IMR-90 (cell line): ENCODE results near the gene UBASH3B. TPM values are rescaled to one million over a fixed set of nuclear protein-coding genes. Genes with fewer than 3 reads are reported as not detected.

Source experiments
- ATAC-seq: fragments of 200-7000 bp; cut with Tn5 transposase; 2 replicates; pipeline ENCODE4 v1.9.1; 2020; ENCODE audit warnings: low read depth, mild to moderate bottlenecking, moderate library complexity
- BruUV-seq: library from RNA; stranded (reverse); fragments of 400-500 nt; replicated peaks from 2 replicates; lab custom pipeline; 2021; lab: Mats Ljungman, UMichigan
- CTCF ChIA-PET: fragments of 300-600 bp; formaldehyde crosslinking; extraction: SDS; loops from one replicate; lab custom pipeline; 2021; ENCODE audit warnings: antibody characterized with exemption; lab: Yijun Ruan, JAX
- POLR2A ChIA-PET: fragments of 300-600 bp; sonication (Branson Sonifier 250); formaldehyde crosslinking; loops from one replicate; lab custom pipeline; 2022; ENCODE audit warnings: antibody characterized with exemption; ENCODE audit not compliant: unreplicated experiment; lab: Charles Lee
- DNase-seq: peaks from one replicate; pipeline ENCODE4 v3.0.0; 2013
- H2AFZ ChIP-seq: replicated peaks from 2 replicates; pipeline ENCODE3; 2013; ENCODE audit warnings: low read length, mild to moderate bottlenecking; ENCODE audit not compliant: poor library complexity
- H2AK5ac ChIP-seq: 2 replicates; pipeline ENCODE4 v1.6.1; 2013; ENCODE audit warnings: low read depth, low read length, inconsistent platforms
- H2AK9ac ChIP-seq: replicated peaks from 2 replicates; pipeline ENCODE3; 2013; ENCODE audit warnings: mild to moderate bottlenecking, low read depth, low read length, moderate library complexity; ENCODE audit not compliant: poor library complexity
- H2BK120ac ChIP-seq: 2 replicates; pipeline ENCODE4 v1.6.1; 2013; ENCODE audit warnings: low read depth, low read length, inconsistent platforms
- H2BK15ac ChIP-seq: 3 replicates; pipeline ENCODE4 v1.6.1; 2013; ENCODE audit warnings: low read depth, low read length, inconsistent platforms
- H2BK20ac ChIP-seq: 2 replicates; pipeline ENCODE4 v1.6.1; 2013; ENCODE audit warnings: low read depth, mild to moderate bottlenecking, inconsistent platforms, low read length, moderate library complexity
- H2BK5ac ChIP-seq: 2 replicates; pipeline ENCODE4 v1.6.1; 2013; ENCODE audit warnings: mild to moderate bottlenecking, low read depth, low read length, inconsistent platforms; ENCODE audit not compliant: poor library complexity, severe bottlenecking
- H3K14ac ChIP-seq: replicated peaks from 2 replicates; pipeline ENCODE4 v1.6.1; 2013; ENCODE audit warnings: low read depth, low read length, inconsistent platforms
- H3K18ac ChIP-seq: 2 replicates; pipeline ENCODE4 v1.6.1; 2013; ENCODE audit warnings: low read depth, low read length, control low read depth
- H3K23ac ChIP-seq: 2 replicates; pipeline ENCODE4 v1.6.1; 2013; ENCODE audit warnings: low read depth, low read length, inconsistent platforms
- H3K27ac ChIP-seq: 2 replicates; pipeline ENCODE4 v1.5.1; 2013; ENCODE audit warnings: mild to moderate bottlenecking, control low read depth, low read length; ENCODE audit not compliant: insufficient read depth
- H3K27me3 ChIP-seq: 2 replicates; pipeline ENCODE4 v1.6.1; 2013; ENCODE audit warnings: low read length; ENCODE audit not compliant: control insufficient read depth, insufficient read depth
- H3K36me3 ChIP-seq: 2 replicates; pipeline ENCODE4 v1.6.1; 2013; ENCODE audit warnings: low read length, mixed read lengths; ENCODE audit not compliant: control insufficient read depth, insufficient read depth
- H3K4ac ChIP-seq: 2 replicates; pipeline ENCODE4 v1.6.1; 2013; ENCODE audit warnings: low read depth, low read length, inconsistent platforms
- H3K4me1 ChIP-seq: 2 replicates; pipeline ENCODE4 v1.6.1; 2013; ENCODE audit warnings: low read length, mixed read lengths; ENCODE audit not compliant: control insufficient read depth, insufficient read depth
- H3K4me2 ChIP-seq: 2 replicates; pipeline ENCODE4 v1.6.1; 2013; ENCODE audit warnings: low read depth, mild to moderate bottlenecking, control low read depth, low read length, moderate library complexity
- H3K4me3 ChIP-seq: 2 replicates; pipeline ENCODE4 v1.5.1; 2013; ENCODE audit warnings: low read depth, mild to moderate bottlenecking, control low read depth, low read length, moderate library complexity; ENCODE audit not compliant: insufficient read depth
- H3K56ac ChIP-seq: 2 replicates; pipeline ENCODE4 v1.6.1; 2013; ENCODE audit warnings: low read length, inconsistent platforms; ENCODE audit not compliant: insufficient read depth; ENCODE audit errors: extremely low read depth
- H3K79me1 ChIP-seq, 2 experiments: 2 replicates each; pipeline ENCODE4 v1.6.1; 2013; ENCODE audit warnings: low read length in 2 of 2, inconsistent platforms in 1 of 2, low read depth in 1 of 2
- H3K9ac ChIP-seq: 2 replicates; pipeline ENCODE4 v1.6.1; 2013; ENCODE audit warnings: low read depth, low read length, control low read depth
- H3K9me1 ChIP-seq: 2 replicates; pipeline ENCODE4 v1.6.1; 2013; ENCODE audit warnings: low read length, inconsistent platforms; ENCODE audit not compliant: insufficient read depth
- H3K9me3 ChIP-seq: 2 replicates; pipeline ENCODE4 v1.6.1; 2013; ENCODE audit warnings: low read length; ENCODE audit not compliant: control insufficient read depth, insufficient read depth
- H4K20me1 ChIP-seq: 2 replicates; pipeline ENCODE4 v1.6.1; 2013; ENCODE audit warnings: low read length, inconsistent platforms; ENCODE audit not compliant: insufficient read depth
- H4K5ac ChIP-seq: 2 replicates; pipeline ENCODE4 v1.6.1; 2013; ENCODE audit warnings: mild to moderate bottlenecking, low read depth, low read length, control low read depth
- H4K8ac ChIP-seq, 2 experiments: 2 replicates each; pipeline ENCODE4 v1.6.1; 2013; ENCODE audit warnings: low read depth in 2 of 2, low read length in 2 of 2, control low read depth in 1 of 2, inconsistent platforms in 1 of 2
- H4K91ac ChIP-seq: 2 replicates; pipeline ENCODE4 v1.6.1; 2013; ENCODE audit warnings: low read depth, low read length, inconsistent platforms; ENCODE audit not compliant: insufficient read depth
- BHLHE40 ChIP-seq: fragments of 150-350 bp; IDR thresholded peaks from 2 replicates; pipeline ENCODE4 v1.6.1; 2016; ENCODE audit warnings: mild to moderate bottlenecking, low read depth, low read length
- POLR2A ChIP-seq: IDR thresholded peaks from 2 replicates; pipeline ENCODE4 v1.6.1; 2012; ENCODE audit warnings: mild to moderate bottlenecking, low read depth, low read length
- RAD21 ChIP-seq: IDR thresholded peaks from 2 replicates; pipeline ENCODE4 v1.6.1; 2012; ENCODE audit warnings: low read length, improper control_type of control experiment
- RFX5 ChIP-seq: IDR thresholded peaks from 2 replicates; pipeline ENCODE4 v1.8.0; 2012; ENCODE audit warnings: low read depth, mild to moderate bottlenecking, low read length, moderate library complexity
- WGBS, 2 experiments: methylation state at CpG; one replicate each; pipeline versions ENCODE4 v1.1.5 to v1.1.7; 2013; ENCODE audit warnings: missing lambda C conversion rate in 2 of 2; ENCODE audit not compliant: insufficient read length in 1 of 2; ENCODE audit errors: extremely low coverage in 2 of 2; 5-methylcytosine and 5-hydroxymethylcytosine counted together
- dilution Hi-C: fragments of 300-500 bp; cut with HindIII; formaldehyde crosslinking; loops from one replicate; pipeline ENCODE4 v1.14.3; 2018; ENCODE audit warnings: low sequenced_read_pairs; ENCODE audit not compliant: unreplicated experiment
- in situ Hi-C: fragments of 300-500 bp; cut with MboI; formaldehyde crosslinking; loops from 3 replicates; pipeline ENCODE4 v1.14.3; 2019; ENCODE audit warnings: low sequenced_read_pairs, inconsistent platforms, mixed read lengths
- intact Hi-C: fragments of 100-400 bp; cut with micrococcal nuclease; formaldehyde crosslinking; loops from 2 replicates; pipeline ENCODE4 v1.10.0; 2022
- polyA plus RNA-seq, 3 experiments: library from polyadenylated mRNA; depleted of rRNA; stranded (reverse); fragments of >200 nt; gene quantifications; 2 replicates each; pipeline ENCODE4 v1.2.3, GENCODE V29; 2012; ENCODE audit warnings: low replicate concordance in 1 of 3
- total RNA-seq: library from RNA; depleted of rRNA; stranded (reverse); fragments of >200 nt; gene quantifications from 2 replicates; pipeline ENCODE4 v1.2.3, GENCODE V29; 2012
- TF ChIP-seq, protein P1 (sequence below): fragments of 150-350 bp; IDR thresholded peaks from 2 replicates; pipeline ENCODE4 v1.6.1; 2016; ENCODE audit warnings: low read depth, mild to moderate bottlenecking, low read length, moderate library complexity, borderline replicate concordance
- TF ChIP-seq, protein P2 (sequence below): conservative IDR thresholded peaks from 2 replicates; pipeline ENCODE4 v1.5.1; 2012; ENCODE audit warnings: mild to moderate bottlenecking, low read depth, low read length, improper control_type of control experiment

Gene UBASH3B
- total and polyA plus RNA-seq, 2 of the 4 experiments (the other 2 are of a cell fraction): 27.2 to 48.0 TPM

- H2BK20ac ChIP-seq: no peak overlapping the region
- ChIA-PET POLR2A (no interaction called here), CTCF (interaction anchor here (0.7 to 2.9 kb wide), 10 partner anchors 24 to 151 kb away, joined by 3 to 28 read pairs (median 4); no protein-coding TSS in a partner anchor)
- no peak overlapping the region for H3K14ac ChIP-seq
- no peak overlapping the region for H3K4me3 ChIP-seq
- no peak overlapping the region for H2AFZ ChIP-seq
- H2AK9ac ChIP-seq: no peak overlapping the region
- peaks cover 6 to 13% of the 10 kb centered on the region in 2 experiments; a peak in 3 of 4 replicates for H3K79me1 ChIP-seq
- H2AK5ac ChIP-seq: peak overlapping the region; percentile 11; the same call in 1 of the 2 replicates
- H4K5ac ChIP-seq: no peak overlapping the region
- no peak overlapping the region for H3K56ac ChIP-seq
- H2BK15ac ChIP-seq: no peak overlapping the region
- H4K8ac ChIP-seq: no peak overlapping the region
- no peak overlapping the region for H3K18ac ChIP-seq
- DNase-seq (no peak), ATAC-seq (no peak)
- peaks cover 10% of the 10 kb centered on the region for H3K4me1 ChIP-seq
- BruUV-seq: no TSS peak
- H3K27me3 ChIP-seq: no peaks in the 10 kb centered on the region
- peaks cover 7% of the 10 kb centered on the region for H3K9me1 ChIP-seq
- H3K23ac ChIP-seq: 0 out of 2 replicates have a peak overlapping the region, but pooled peaks have one; percentile 57
- H2BK120ac ChIP-seq: no peak overlapping the region
- 90% methylated on average over 2 of the region's 10 CpGs; no CpG with 5 or more reads in 1 of the 2 experiments for WGBS, 2 experiments
- peaks cover 19% of the 10 kb centered on the region for H3K36me3 ChIP-seq
- H3K27ac ChIP-seq: no peak overlapping the region
- no peak overlapping the region for H3K4me2 ChIP-seq
- intact Hi-C loops (loop anchor here (5.0 kb wide), 2 partner anchors 72 to 73 kb away; no protein-coding TSS in a partner anchor), in situ Hi-C loops (loop anchor here (5.0 kb wide), 1 partner anchor 148 kb away; no protein-coding TSS in a partner anchor), dilution Hi-C loops (no loop called here)
- TF ChIP-seq POLR2A (no peak), RFX5 (no peak), BHLHE40 (no peak), RAD21 (no peak)
- TF ChIP-seq, protein P1, sequence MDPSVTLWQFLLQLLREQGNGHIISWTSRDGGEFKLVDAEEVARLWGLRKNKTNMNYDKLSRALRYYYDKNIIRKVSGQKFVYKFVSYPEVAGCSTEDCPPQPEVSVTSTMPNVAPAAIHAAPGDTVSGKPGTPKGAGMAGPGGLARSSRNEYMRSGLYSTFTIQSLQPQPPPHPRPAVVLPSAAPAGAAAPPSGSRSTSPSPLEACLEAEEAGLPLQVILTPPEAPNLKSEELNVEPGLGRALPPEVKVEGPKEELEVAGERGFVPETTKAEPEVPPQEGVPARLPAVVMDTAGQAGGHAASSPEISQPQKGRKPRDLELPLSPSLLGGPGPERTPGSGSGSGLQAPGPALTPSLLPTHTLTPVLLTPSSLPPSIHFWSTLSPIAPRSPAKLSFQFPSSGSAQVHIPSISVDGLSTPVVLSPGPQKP: no peak
- TF ChIP-seq, protein P2, sequence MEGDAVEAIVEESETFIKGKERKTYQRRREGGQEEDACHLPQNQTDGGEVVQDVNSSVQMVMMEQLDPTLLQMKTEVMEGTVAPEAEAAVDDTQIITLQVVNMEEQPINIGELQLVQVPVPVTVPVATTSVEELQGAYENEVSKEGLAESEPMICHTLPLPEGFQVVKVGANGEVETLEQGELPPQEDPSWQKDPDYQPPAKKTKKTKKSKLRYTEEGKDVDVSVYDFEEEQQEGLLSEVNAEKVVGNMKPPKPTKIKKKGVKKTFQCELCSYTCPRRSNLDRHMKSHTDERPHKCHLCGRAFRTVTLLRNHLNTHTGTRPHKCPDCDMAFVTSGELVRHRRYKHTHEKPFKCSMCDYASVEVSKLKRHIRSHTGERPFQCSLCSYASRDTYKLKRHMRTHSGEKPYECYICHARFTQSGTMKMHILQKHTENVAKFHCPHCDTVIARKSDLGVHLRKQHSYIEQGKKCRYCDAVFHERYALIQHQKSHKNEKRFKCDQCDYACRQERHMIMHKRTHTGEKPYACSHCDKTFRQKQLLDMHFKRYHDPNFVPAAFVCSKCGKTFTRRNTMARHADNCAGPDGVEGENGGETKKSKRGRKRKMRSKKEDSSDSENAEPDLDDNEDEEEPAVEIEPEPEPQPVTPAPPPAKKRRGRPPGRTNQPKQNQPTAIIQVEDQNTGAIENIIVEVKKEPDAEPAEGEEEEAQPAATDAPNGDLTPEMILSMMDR: no peak
- peaks cover 4% of the 10 kb centered on the region; the same call in 1 of the 2 replicates for H4K20me1 ChIP-seq
- H3K9me3 ChIP-seq: no peaks in the 10 kb centered on the region
- H3K4ac ChIP-seq: peak overlapping the region; percentile 14
- H4K91ac ChIP-seq: no peak overlapping the region; the same call in 1 of the 2 replicates
- no peak overlapping the region for H2BK5ac ChIP-seq
- H3K9ac ChIP-seq: no peak overlapping the region
These were observed 124.9 kb downstream of the UBASH3B start for GRCh38 chr11:122780296-122780949.
